Liver (tissue), 9 donors: ENCODE results near the gene LTBP4. TPM values are rescaled to one million over a fixed set of nuclear protein-coding genes. Genes with fewer than 3 reads are reported as not detected.

Experiments
- DNase-seq: peaks from one replicate; pipeline ENCODE4 v3.0.0-alpha.2; 2017; ENCODE audit warnings: low spot score
- H3K27ac ChIP-seq, 2 donors: one replicate each; pipeline ENCODE4 v1.7.0; 2013; ENCODE audit warnings: inconsistent platforms in 2 of 2, low read length in 2 of 2, control low read depth in 1 of 2, low read depth in 1 of 2, mild to moderate bottlenecking in 1 of 2
- H3K27me3 ChIP-seq, 4 donors: one replicate each; pipeline versions ENCODE4 v1.6.1 to v1.7.0; 2013; ENCODE audit warnings: low read length in 3 of 4, inconsistent platforms in 1 of 4, mild to moderate bottlenecking in 1 of 4, moderate library complexity in 1 of 4; ENCODE audit not compliant: control insufficient read depth in 4 of 4, insufficient read depth in 4 of 4
- H3K36me3 ChIP-seq, 4 donors: one replicate each; pipeline versions ENCODE4 v1.6.1 to v1.7.0; 2013; ENCODE audit warnings: low read length in 3 of 4, mild to moderate bottlenecking in 3 of 4, low read depth in 1 of 4, moderate library complexity in 1 of 4; ENCODE audit not compliant: control insufficient read depth in 4 of 4, insufficient read depth in 3 of 4
- H3K4me1 ChIP-seq, 4 donors: one replicate each; pipeline versions ENCODE4 v1.6.1 to v1.7.0; 2013; ENCODE audit warnings: low read length in 3 of 4, mild to moderate bottlenecking in 3 of 4, moderate library complexity in 1 of 4; ENCODE audit not compliant: control insufficient read depth in 4 of 4, insufficient read depth in 4 of 4
- H3K4me3 ChIP-seq, 3 donors: one replicate each; pipeline versions ENCODE4 v1.6.1 to v1.7.0; 2013; ENCODE audit warnings: low read length in 3 of 3, control low read depth in 1 of 3, low read depth in 1 of 3, mild to moderate bottlenecking in 1 of 3
- H3K9ac ChIP-seq, 2 donors: one replicate each; pipeline ENCODE4 v1.7.0; 2013; ENCODE audit warnings: low read length in 2 of 2, mild to moderate bottlenecking in 2 of 2, moderate library complexity in 2 of 2, control low read depth in 1 of 2, low read depth in 1 of 2
- H3K9me3 ChIP-seq, 4 donors: one replicate each; pipeline versions ENCODE4 v1.6.1 to v1.7.0; 2013; ENCODE audit warnings: low read length in 3 of 4; ENCODE audit not compliant: control insufficient read depth in 4 of 4
- EGR1 ChIP-seq, 2 donors: IDR thresholded peaks; 2 replicates each; pipeline ENCODE4 v1.6.1; 2016 to 2018; ENCODE audit warnings: antibody characterized with exemption in 2 of 2, low read depth in 2 of 2
- FOXA1 ChIP-seq: IDR thresholded peaks from 2 replicates; pipeline ENCODE4 v1.6.1; 2016; ENCODE audit warnings: antibody characterized with exemption
- FOXA2 ChIP-seq: IDR thresholded peaks from 2 replicates; pipeline ENCODE4 v1.6.1; 2016; ENCODE audit warnings: antibody characterized with exemption
- GABPA ChIP-seq, 2 donors: IDR thresholded peaks in 1 of 2; conservative IDR thresholded peaks in 1 of 2; 2 replicates each; pipeline ENCODE4 v1.6.1; 2016; ENCODE audit warnings: antibody characterized with exemption in 2 of 2, mild to moderate bottlenecking in 1 of 2, moderate library complexity in 1 of 2
- HNF4A ChIP-seq, 2 donors: conservative IDR thresholded peaks; 2 replicates each; pipeline ENCODE4 v1.6.1; 2016; ENCODE audit warnings: antibody characterized with exemption in 2 of 2, mild to moderate bottlenecking in 2 of 2
- HNF4G ChIP-seq: IDR thresholded peaks from 2 replicates; pipeline ENCODE4 v1.6.1; 2016; ENCODE audit warnings: antibody characterized with exemption
- JUND ChIP-seq, 2 donors: IDR thresholded peaks; 2 replicates each; pipeline ENCODE4 v1.6.1; 2016; ENCODE audit warnings: antibody characterized with exemption in 2 of 2
- NR2F2 ChIP-seq: IDR thresholded peaks from 2 replicates; pipeline ENCODE4 v1.6.1; 2016; ENCODE audit warnings: antibody characterized with exemption
- RAD21 ChIP-seq, 2 donors: IDR thresholded peaks; 2 replicates each; pipeline ENCODE4 v1.6.1; 2016; ENCODE audit warnings: antibody characterized with exemption in 2 of 2, mild to moderate bottlenecking in 2 of 2
- RXRA ChIP-seq, 2 donors: IDR thresholded peaks; 2 replicates each; pipeline ENCODE4 v1.6.1; 2017 to 2018; ENCODE audit warnings: antibody characterized with exemption in 2 of 2, mild to moderate bottlenecking in 1 of 2
- SP1 ChIP-seq: IDR thresholded peaks from 2 replicates; pipeline ENCODE4 v1.6.1; 2018; ENCODE audit warnings: antibody characterized with exemption, mild to moderate bottlenecking
- YY1 ChIP-seq: IDR thresholded peaks from 2 replicates; pipeline ENCODE4 v1.6.1; 2016; ENCODE audit warnings: antibody characterized with exemption, mild to moderate bottlenecking
- WGBS: extraction: QIAGEN DNeasy Blood & Tissue Kit; methylation state at CpG from one replicate; pipeline ENCODE4 v1.1.7; 2013; 5-methylcytosine and 5-hydroxymethylcytosine counted together
- polyA plus RNA-seq, 2 donors: library from polyadenylated mRNA; stranded (reverse) in 1 of 2; unstranded in 1 of 2; fragments of 200-250 nt in 1 of 2; fragments of >200 nt in 1 of 2; fragmentation: Nextera tagmentation in 1 of 2; extraction: Ambion mirVana in 1 of 2; gene quantifications; one replicate each; pipeline versions ENCODE4 v1.2.1 to v1.2.3, GENCODE V29; 2013 to 2015
- total RNA-seq, 2 donors: library from RNA; depleted of rRNA; stranded (reverse); fragments of >200 nt; gene quantifications; one replicate each; pipeline ENCODE4 v1.2.3, GENCODE V29; 2014
- TF ChIP-seq, protein P1 (sequence below): IDR thresholded peaks from 2 replicates; pipeline ENCODE4 v1.6.1; 2016; ENCODE audit warnings: antibody characterized with exemption
- TF ChIP-seq, protein P2 (sequence below): IDR thresholded peaks from 2 replicates; pipeline ENCODE4 v1.6.1; 2016; ENCODE audit warnings: antibody characterized with exemption, mild to moderate bottlenecking
- TF ChIP-seq, protein P3 (sequence below): IDR thresholded peaks from 2 replicates; pipeline ENCODE4 v1.6.1; 2016; ENCODE audit warnings: antibody characterized with exemption
- donor health status: healthy.
- donor health status: healthy.
- donor health status: healthy.
- donor health status: healthy.
- donor health status: healthy.

LTBP4 gene
- total and polyA plus RNA-seq, 4 donors, result 9.6 to 28.7 (median 17.8) TPM

DNA sequence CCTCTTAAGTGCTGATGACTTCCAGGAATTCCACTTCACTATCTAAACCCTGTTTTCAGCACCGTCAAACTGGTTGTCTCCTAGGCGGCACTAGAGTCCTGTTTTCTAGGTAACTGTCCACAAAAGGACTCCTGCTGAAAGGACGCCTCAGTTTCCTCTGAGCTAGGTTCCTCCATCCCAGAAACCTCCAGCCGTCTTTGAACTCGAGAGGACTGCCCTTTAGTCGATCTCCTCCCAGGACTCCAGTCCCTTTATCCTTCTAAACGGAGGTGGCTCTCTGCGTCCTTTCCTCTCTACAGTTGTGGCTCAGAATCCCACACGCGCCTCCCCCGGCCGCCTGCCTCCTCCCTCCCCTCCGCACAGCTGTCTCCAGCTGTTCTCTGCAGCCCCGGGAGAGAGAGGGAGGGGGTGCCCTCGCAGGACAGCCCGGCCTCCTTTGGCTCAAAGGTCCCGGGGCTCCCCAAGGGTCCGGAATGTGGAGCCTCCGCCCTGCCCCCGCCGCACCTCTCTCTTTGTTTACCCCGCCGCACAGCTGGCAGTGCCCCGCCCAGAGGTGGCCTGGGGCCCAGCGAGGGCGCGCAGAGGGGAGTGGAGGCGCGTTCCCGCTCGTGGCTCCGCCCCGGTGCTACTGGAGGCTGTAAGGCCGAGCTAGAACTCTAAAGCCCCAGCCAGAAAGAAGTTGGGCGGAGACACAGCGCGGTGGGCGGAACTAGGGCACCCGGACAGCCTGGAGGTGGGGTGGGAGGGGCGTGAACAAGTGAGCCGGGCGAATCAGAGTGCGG, 2.4 kb downstream of the LTBP4 start (continued):
- no peak for TF ChIP-seq JUND (IDR thresholded peaks at IDR 0.05)
- TF ChIP-seq RAD21 (IDR thresholded peaks at IDR 0.05), result peak in 1 of 2 donors; percentile 12
- TF ChIP-seq, protein P1, sequence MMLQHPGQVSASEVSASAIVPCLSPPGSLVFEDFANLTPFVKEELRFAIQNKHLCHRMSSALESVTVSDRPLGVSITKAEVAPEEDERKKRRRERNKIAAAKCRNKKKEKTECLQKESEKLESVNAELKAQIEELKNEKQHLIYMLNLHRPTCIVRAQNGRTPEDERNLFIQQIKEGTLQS, result no peak
- peak; percentile 53 to 62 for TF ChIP-seq RXRA (IDR thresholded peaks at IDR 0.05)
- TF ChIP-seq GABPA (IDR thresholded peaks at IDR 0.05 in 1 of 2, conservative IDR thresholded peaks at IDR 0.05 in 1 of 2), result no peak
- TF ChIP-seq SP1, result peak; percentile 90

DNA sequence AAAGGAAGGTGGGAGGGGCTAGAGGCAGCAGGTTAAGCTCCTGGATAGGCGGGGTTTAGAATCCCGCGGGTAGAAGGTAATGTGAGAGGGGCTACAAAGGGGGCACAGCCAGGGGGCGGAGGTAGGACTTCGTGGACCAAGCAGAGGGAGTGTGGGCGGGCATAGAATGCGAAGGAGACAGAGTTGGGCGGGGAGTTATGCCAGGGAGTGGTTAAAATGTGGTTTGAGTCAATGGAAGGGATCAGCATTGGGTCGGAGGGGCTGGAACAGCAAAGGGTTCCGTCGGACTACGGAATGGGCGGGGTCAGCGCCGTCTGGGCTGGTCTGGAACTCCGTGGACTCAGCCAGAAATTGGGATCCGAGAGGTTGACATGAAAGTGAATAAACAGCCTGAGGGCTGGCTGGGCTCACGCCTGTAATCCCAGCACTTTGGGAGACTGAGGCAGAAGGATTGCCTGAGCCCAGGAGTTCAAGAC, 3.0 kb downstream of the LTBP4 start:
- no peak for DNase-seq
- Histone ChIP-seq H3K27me3 (peaks cover 0 to 3% (median 2%) of the 10 kb centered on the region in 4 donors), H3K27ac (peak overlapping the region; percentile 53 to 71), H3K9me3 (no peaks in the 10 kb centered on the region), H3K4me1 (peaks cover 14 to 50% (median 26%) of the 10 kb centered on the region in 4 donors), H3K36me3 (no peaks in the 10 kb centered on the region), H3K9ac (no peak overlapping the region), H3K4me3 (peak overlapping the region in 1 of 3 donors; percentile 3)
- 7% methylated on average over 18 of the region's 18 CpGs for WGBS
- TF ChIP-seq, protein P2, sequence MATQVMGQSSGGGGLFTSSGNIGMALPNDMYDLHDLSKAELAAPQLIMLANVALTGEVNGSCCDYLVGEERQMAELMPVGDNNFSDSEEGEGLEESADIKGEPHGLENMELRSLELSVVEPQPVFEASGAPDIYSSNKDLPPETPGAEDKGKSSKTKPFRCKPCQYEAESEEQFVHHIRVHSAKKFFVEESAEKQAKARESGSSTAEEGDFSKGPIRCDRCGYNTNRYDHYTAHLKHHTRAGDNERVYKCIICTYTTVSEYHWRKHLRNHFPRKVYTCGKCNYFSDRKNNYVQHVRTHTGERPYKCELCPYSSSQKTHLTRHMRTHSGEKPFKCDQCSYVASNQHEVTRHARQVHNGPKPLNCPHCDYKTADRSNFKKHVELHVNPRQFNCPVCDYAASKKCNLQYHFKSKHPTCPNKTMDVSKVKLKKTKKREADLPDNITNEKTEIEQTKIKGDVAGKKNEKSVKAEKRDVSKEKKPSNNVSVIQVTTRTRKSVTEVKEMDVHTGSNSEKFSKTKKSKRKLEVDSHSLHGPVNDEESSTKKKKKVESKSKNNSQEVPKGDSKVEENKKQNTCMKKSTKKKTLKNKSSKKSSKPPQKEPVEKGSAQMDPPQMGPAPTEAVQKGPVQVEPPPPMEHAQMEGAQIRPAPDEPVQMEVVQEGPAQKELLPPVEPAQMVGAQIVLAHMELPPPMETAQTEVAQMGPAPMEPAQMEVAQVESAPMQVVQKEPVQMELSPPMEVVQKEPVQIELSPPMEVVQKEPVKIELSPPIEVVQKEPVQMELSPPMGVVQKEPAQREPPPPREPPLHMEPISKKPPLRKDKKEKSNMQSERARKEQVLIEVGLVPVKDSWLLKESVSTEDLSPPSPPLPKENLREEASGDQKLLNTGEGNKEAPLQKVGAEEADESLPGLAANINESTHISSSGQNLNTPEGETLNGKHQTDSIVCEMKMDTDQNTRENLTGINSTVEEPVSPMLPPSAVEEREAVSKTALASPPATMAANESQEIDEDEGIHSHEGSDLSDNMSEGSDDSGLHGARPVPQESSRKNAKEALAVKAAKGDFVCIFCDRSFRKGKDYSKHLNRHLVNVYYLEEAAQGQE, result no peak
- TF ChIP-seq HNF4A (conservative IDR thresholded peaks at IDR 0.05) (no peak), RAD21 (IDR thresholded peaks at IDR 0.05) (no peak), SP1 (peak; percentile 5), NR2F2 (no peak), FOXA1 (no peak)

DNA sequence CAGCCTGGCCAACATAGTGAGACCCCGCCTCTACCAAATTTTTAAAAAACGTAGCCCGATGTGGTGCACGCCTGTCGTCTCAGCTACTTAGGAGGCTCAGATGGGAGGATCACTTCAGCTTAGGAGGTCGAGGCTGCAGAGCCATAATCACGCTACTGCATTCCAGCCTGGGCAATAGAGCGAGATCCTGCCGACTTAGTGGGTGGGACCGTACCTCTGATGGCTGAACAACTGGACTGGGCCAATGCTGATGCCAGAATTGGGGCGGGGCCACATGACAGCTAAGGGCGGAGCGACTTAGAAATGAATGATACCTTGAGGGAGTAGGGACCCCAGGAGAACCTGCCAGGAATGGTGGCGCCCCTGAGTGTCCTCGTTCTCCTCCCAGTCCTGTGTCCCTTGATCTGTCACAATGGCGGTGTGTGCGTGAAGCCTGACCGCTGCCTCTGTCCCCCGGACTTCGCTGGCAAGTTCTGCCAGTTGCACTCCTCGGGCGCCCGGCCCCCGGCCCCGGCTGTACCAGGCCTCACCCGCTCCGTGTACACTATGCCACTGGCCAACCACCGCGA, 3.6 kb downstream of the LTBP4 start:
- H3K9me3 ChIP-seq, result no peaks in the 10 kb centered on the region
- TF ChIP-seq NR2F2 (no peak), HNF4A (conservative IDR thresholded peaks at IDR 0.05) (no peak), EGR1 (IDR thresholded peaks at IDR 0.05; ENCODE audit: low read depth in 2 of 2) (no peak), RAD21 (IDR thresholded peaks at IDR 0.05) (no peak), FOXA2 (no peak), HNF4G (no peak), SP1 (no peak), RXRA (IDR thresholded peaks at IDR 0.05) (no peak), YY1 (no peak)
- TF ChIP-seq, protein P1, result no peak
- TF ChIP-seq, protein P3, sequence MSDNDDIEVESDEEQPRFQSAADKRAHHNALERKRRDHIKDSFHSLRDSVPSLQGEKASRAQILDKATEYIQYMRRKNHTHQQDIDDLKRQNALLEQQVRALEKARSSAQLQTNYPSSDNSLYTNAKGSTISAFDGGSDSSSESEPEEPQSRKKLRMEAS, result no peak
- peaks cover 18 to 55% (median 30%) of the 10 kb centered on the region in 4 donors for H3K4me1 ChIP-seq
- no peak overlapping the region for H3K9ac ChIP-seq
- peak overlapping the region in 1 of 3 donors; percentile 37 for H3K4me3 ChIP-seq
- H3K27me3 ChIP-seq, result peaks cover 0 to 3% (median 2%) of the 10 kb centered on the region in 4 donors
- DNase-seq, result no peak
- WGBS, result 31% methylated on average over 29 of the region's 29 CpGs
- no peaks in the 10 kb centered on the region for H3K36me3 ChIP-seq
- H3K27ac ChIP-seq, result peak overlapping the region; percentile 10 to 47
